ENCODE data around the gene SEC23B. TPM values are rescaled to one million over a fixed set of nuclear protein-coding genes. Genes with fewer than 3 reads are reported as not detected.
A peak's percentile ranks its signal among the peaks of the same experiment; 100 is the strongest.

SEC23B gene
- polyA plus RNA-seq, 1 donor from 2014 or later = 77.8 TPM

DNA sequence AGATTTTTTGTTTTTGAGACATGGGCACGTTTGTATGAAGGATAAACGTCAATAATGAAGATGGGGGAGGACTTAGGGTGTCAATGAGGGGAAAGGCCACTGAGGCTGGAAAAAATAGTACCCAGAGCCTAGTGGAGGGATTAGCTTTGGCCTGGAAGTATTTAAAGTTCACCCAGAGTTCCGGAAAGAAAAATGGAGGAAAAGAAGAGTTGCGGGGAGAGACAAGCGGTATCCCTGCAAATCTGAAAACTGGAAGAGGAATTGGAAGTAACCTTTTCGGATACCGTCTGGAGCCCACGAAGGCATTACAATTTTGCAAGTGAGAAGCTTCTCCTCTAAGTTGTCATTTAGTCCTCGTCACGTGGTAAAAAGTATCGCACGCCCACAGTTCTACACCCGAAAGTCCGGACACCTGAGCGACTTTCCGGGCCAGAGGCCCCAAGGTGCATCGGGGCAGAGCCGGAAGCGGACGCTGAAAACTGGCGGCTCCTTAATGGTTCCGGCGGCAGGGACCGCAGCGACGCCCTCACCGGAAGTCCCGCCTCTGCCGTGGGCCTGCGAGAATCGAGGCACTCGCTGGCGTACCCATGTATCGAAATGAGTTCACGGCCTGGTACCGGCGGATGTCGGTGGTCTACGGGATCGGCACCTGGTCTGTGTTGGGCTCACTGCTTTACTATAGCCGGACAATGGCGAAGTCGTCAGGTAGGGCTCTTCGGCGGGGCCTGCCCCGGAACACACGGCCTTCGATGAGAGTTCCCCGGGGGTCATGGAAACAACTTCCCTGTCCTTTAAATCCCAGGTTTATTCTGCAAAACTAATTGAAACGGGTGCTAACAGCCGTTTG lies 59.4 kb downstream of the SEC23B start, which contains the start of gene SMIM26:
Gene SMIM26 (plus strand): TSS at position 541 of the 847 bp plus-strand sequence. CDS start 47 bp downstream, at position 588.
- H3K79me2 ChIP-seq (replicated peaks; ENCODE audit: insufficient read depth, low read length) = peaks cover 17% of the 10 kb centered on the region
- H3K9ac ChIP-seq (ENCODE audit: low read length) = peak within 1 kb of the TSS; percentile 83
- H3K9me3 ChIP-seq (ENCODE audit: low read length) = no peaks in the 10 kb centered on the region
- peak within 1 kb of the TSS; percentile 99 for H2AFZ ChIP-seq (ENCODE audit: low read depth, low read length)
- H3K27me3 ChIP-seq (ENCODE audit: insufficient read depth, low read depth, low read length) = no peaks in the 10 kb centered on the region
- H4K20me1 ChIP-seq (ENCODE audit: insufficient read depth) = no peaks in the 10 kb centered on the region
- peak within 1 kb of the TSS; percentile 97 for H3K4me2 ChIP-seq (ENCODE audit: low read length)
- H3K36me3 ChIP-seq (ENCODE audit: insufficient read depth, low read length) = no peaks in the 10 kb centered on the region
- peak within 1 kb of the TSS; percentile 82 for H3K4me3 ChIP-seq (ENCODE audit: low read length)
- no peaks in the 10 kb centered on the region for H3F3A ChIP-seq (ENCODE audit: insufficient read depth, low read length, poor library complexity, severe bottlenecking)
- TF ChIP-seq, protein P1, sequence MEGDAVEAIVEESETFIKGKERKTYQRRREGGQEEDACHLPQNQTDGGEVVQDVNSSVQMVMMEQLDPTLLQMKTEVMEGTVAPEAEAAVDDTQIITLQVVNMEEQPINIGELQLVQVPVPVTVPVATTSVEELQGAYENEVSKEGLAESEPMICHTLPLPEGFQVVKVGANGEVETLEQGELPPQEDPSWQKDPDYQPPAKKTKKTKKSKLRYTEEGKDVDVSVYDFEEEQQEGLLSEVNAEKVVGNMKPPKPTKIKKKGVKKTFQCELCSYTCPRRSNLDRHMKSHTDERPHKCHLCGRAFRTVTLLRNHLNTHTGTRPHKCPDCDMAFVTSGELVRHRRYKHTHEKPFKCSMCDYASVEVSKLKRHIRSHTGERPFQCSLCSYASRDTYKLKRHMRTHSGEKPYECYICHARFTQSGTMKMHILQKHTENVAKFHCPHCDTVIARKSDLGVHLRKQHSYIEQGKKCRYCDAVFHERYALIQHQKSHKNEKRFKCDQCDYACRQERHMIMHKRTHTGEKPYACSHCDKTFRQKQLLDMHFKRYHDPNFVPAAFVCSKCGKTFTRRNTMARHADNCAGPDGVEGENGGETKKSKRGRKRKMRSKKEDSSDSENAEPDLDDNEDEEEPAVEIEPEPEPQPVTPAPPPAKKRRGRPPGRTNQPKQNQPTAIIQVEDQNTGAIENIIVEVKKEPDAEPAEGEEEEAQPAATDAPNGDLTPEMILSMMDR (IDR thresholded peaks at IDR 0.05; ENCODE audit: poor library complexity, severe bottlenecking) = peak; percentile 10
- TF ChIP-seq EZH2 (IDR thresholded peaks at IDR 0.05; ENCODE audit: borderline replicate concordance, insufficient read depth, low read length, poor library complexity, severe bottlenecking) = no peak
- peak; percentile 90 for TF ChIP-seq POLR2AphosphoS5 (IDR thresholded peaks at IDR 0.05)
- TF ChIP-seq MXI1 (conservative IDR thresholded peaks at IDR 0.05; ENCODE audit: poor library complexity, severe bottlenecking) = peak; percentile 76
- no peak for TF ChIP-seq REST (IDR thresholded peaks at IDR 0.05; ENCODE audit: borderline replicate concordance)
- TF ChIP-seq TAF1 (IDR thresholded peaks at IDR 0.05; ENCODE audit: low read depth) = peak; percentile 62
- TF ChIP-seq RAD21 (conservative IDR thresholded peaks at IDR 0.05) = peak; percentile 15
- TF ChIP-seq EP300 (conservative IDR thresholded peaks at IDR 0.05; ENCODE audit: poor library complexity, severe bottlenecking) = peak; percentile 43
- TF ChIP-seq SMC3 (conservative IDR thresholded peaks at IDR 0.05; ENCODE audit: poor library complexity) = peak; percentile 39
- peak within 1 kb of the TSS; percentile 79 for H3K27ac ChIP-seq (ENCODE audit: low read length)
- H3K9me2 ChIP-seq (ENCODE audit: insufficient read depth, low read length) = no peaks in the 10 kb centered on the region

DNA sequence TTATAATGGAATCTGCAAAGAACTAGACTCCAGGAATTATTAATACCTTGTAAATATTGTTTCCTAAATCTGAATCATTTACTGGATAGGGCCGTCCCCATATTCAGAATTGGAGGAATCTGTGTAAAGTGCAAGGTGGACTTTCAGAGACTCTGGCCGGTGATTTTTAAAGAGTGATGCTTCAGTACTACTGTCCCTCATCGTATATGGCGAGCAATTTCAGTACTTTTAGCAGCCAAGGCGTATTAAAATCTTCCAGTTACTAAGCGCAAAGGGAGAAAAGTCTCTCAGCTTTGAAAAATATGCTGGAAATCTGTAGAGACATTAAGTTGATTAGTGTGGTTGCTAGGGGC lies 60.0 kb downstream of the SEC23B start:
- H4K20me1 ChIP-seq (ENCODE audit: insufficient read depth) = no peaks in the 10 kb centered on the region
- no peak for TF ChIP-seq EP300 (conservative IDR thresholded peaks at IDR 0.05; ENCODE audit: poor library complexity, severe bottlenecking)
- no peak for TF ChIP-seq RAD21 (conservative IDR thresholded peaks at IDR 0.05)
- TF ChIP-seq REST (IDR thresholded peaks at IDR 0.05; ENCODE audit: borderline replicate concordance) = no peak
- TF ChIP-seq TAF1 (IDR thresholded peaks at IDR 0.05; ENCODE audit: low read depth) = no peak
- TF ChIP-seq, protein P1 (IDR thresholded peaks at IDR 0.05; ENCODE audit: poor library complexity, severe bottlenecking) = no peak
- no peak for TF ChIP-seq EZH2 (IDR thresholded peaks at IDR 0.05; ENCODE audit: borderline replicate concordance, insufficient read depth, low read length, poor library complexity, severe bottlenecking)
- TF ChIP-seq SMC3 (conservative IDR thresholded peaks at IDR 0.05; ENCODE audit: poor library complexity) = no peak
- no peak for TF ChIP-seq MXI1 (conservative IDR thresholded peaks at IDR 0.05; ENCODE audit: poor library complexity, severe bottlenecking)
- TF ChIP-seq POLR2AphosphoS5 (IDR thresholded peaks at IDR 0.05) = no peak
- H3K4me2 ChIP-seq (ENCODE audit: low read length) = peak overlapping the region; percentile 97
- H3K9me3 ChIP-seq (ENCODE audit: low read length) = no peaks in the 10 kb centered on the region
- H3K4me3 ChIP-seq (ENCODE audit: low read length) = peak overlapping the region; percentile 82
- no peaks in the 10 kb centered on the region for H3K27me3 ChIP-seq (ENCODE audit: insufficient read depth, low read depth, low read length)
- H2AFZ ChIP-seq (ENCODE audit: low read depth, low read length) = peak overlapping the region; percentile 99
- peak overlapping the region; percentile 79 for H3K27ac ChIP-seq (ENCODE audit: low read length)
- H3F3A ChIP-seq (ENCODE audit: insufficient read depth, low read length, poor library complexity, severe bottlenecking) = no peaks in the 10 kb centered on the region
- H3K79me2 ChIP-seq (replicated peaks; ENCODE audit: insufficient read depth, low read length) = peaks cover 17% of the 10 kb centered on the region
- H3K9ac ChIP-seq (ENCODE audit: low read length) = peak overlapping the region; percentile 83
- no peaks in the 10 kb centered on the region for H3K9me2 ChIP-seq (ENCODE audit: insufficient read depth, low read length)
- H3K36me3 ChIP-seq (ENCODE audit: insufficient read depth, low read length) = no peaks in the 10 kb centered on the region

Data from neural cell (in vitro differentiated cells).